Eye (tissue), 1 donor: ENCODE measurements around the gene GPR35.
"Not testable (repeated sequence)": the region's sequence is repeated elsewhere in the genome, so short reads cannot be mapped to it uniquely, and the experiment has no call there.

Experiments used
- DNase-seq: peaks from one replicate; pipeline ENCODE4 v3.0.0-alpha.2; 2015

Gene GPR35

DNA sequence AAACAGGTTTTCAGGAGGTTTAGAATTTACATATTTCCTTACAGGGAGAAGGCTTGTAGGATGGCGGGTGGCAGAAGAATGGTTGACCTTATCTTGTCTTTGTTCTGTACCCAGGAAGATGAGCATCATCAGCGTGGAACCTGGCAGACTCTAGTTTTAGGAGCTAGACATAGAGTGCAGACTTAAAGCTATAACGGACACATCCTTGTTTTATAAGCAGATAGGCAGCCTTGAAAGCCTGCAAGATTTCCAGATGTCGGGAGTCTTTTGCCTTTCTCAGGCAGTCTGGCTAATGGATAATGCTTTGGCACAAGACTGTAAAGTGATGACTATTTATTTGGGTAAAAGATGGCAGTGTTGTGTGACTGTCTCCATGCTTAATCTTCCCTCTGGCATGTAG lies 45.7 kb downstream of the GPR35 start:
- DNase-seq = no peak

DNA sequence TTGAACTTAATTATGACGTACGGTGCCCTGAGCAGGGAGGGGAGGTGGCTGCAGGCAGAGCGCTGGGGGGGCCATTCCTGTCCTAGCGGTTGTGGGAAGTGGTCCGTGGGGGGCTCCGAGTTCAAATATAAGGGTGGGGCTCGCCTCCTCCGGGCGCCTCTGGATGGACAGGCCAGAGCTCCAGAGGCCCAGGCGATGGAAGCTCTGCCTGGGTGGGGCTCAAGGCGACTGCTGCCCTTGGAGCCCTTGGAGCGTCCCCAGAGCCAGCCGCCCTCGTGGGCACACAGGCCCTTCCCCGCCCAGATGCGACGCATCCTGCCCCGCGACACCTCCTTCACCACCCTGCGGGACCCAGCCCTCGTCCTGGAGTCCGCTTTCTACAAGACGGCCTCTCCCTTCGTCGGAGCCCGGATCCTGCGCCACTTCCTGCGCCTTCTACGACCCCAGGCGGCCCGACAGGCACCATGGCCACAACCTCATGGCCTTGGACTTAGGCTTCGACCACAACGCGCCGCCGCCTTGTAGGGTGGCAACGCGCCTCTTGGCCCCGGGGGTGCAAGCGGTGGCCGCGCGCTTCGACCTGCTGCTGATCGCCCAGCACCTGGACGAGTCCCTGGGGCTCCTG lies 46.9 kb downstream of the GPR35 start:
- no peak for DNase-seq

DNA sequence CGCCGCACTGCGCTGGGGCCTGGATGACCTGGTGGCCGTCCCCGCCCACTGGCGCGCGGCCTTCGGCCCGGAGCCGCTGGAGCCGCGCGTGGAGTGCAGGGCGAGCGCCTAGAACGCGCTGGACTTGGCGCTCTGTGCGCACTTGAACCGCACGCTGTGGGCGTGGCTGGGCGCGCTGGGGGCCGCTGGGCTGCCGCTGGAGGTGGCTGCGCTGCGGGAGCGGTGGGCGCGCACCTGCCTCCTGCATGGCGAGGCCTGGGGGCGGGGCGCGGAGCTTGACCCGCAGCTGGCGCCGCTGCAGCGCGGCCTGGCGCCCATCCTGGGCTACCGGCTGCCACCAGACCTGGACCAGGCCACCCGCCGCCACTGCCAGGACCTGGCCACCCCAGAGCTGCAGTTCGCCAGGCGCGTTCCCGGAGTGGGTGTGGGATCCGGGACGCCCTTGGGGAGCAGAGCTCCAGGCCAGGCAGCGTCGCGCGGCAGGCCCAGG lies 47.5 kb downstream of the GPR35 start:
- DNase-seq = peak; percentile 20

DNA sequence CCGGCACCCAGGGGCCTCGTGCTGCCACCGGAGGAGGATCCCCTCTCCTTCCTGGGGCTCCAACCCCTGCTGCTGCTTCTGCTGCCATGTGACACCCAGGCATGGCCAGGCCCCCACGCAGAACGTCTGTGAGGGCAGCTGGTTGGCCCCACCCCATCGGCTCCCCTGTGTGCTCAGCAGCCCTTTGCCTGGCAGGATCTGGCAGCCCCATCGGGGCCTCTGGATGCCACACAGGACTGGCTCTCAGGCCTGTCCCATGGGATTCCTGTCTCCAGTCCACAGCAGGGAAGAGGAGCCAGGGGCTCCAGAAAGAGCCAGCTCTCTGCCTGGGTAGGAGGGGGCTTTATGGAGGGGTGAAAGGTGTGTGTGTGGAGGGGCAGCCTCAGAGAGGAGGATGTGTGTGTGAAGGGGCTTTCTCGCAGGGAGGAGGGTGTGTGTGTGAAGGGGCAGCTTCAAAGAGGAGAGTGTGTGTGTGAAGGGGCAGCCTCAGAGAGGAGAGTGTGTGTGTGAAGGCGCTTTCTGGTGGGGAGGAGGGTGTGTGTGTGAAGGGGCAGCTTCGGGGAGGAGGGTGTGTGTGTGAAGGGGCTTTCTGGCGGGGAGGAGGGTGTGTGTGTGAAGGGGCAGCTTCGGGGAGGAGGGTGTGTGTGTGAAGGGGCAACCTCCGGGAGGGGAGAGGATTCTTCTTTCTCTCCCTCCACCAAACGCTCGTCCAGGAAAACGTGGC lies 49.3 kb downstream of the GPR35 start:
- peak; percentile 3 for DNase-seq

DNA sequence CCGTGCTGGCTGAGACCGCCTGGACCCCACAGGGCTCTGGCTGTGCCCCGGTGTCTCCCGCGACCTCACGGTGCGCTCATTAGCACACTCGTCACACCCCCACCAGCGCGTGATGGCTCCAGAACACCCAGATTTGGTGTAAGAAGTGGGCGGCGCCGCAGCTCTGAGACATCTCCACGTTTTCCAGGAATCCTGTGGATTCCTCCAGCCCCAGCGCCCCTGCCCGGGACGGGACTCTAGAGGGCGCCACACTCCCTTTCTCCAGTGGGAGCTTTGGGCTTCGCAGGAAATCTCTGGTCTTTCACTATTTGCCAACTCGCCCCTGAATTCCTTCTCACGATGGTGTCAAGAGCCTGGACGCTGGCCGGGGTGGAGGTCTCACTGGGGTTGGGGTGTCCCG lies 50.1 kb downstream of the GPR35 start:
- DNase-seq = not testable (repeated sequence)

DNA sequence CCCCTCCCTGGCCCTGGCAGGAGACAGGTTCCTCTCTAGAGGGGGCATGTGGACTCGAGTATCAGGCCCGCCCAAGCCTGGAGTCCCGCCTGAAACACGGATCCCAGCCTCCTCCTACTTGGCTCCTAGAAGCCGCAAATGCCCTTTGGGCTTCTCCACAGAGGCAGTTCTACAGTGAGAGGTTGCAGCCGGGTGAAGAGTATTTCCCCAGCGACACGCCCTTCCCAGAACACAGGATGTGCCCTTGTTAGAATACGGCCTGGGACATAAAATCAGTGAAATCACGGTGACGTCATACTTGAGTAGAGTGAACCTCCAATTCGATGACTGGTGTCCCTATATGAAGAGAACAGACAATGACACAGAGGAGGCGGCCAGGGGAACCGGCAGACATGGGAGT lies 52.8 kb downstream of the GPR35 start:
- DNase-seq = not testable (repeated sequence)

DNA sequence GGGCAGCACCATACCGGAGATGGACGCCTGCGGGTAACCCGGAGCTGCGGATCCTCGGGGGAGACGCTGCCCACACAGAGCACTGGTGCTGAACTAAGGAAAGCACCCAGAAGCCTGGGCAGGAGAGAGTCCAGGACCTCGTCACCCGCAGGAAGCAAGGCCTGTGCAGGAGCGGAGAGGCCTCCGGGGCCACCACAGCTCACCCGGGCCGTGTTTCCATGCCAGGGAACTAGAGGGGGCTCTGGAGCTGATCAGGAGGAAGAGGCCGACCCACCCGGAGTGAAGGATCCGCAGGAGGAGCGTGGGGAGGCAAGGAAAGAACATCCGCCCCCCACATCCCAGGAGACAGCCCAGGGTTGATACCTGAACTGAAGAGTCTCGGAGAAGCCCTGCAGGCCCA lies 53.6 kb downstream of the GPR35 start:
- DNase-seq = not testable (repeated sequence)

DNA sequence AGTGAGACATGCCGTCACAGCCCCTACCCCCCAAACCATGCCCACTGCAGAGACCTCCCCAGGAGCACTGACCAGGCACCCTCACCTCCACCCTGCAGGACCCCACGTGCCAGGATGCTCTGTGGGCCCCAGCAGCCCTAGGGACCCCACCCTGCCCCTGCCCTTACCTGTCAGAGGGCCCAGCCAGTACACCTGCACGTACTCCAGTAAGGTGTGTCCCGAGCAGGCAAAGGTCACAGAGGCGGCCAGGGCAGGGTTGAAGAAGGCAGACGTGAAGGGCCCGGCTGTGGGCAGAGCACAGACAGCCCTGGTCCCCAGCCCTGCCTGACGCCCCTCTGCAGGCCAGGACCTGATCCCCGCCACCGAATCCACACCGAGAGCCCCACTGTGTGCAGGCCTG lies 54.9 kb downstream of the GPR35 start:
- DNase-seq = not testable (repeated sequence)
